Fibroblast of villous mesenchyme (primary cell): ENCODE results near the gene PLEKHA1. TPM values are rescaled to one million over a fixed set of nuclear protein-coding genes. Genes with fewer than 3 reads are reported as not detected.

Source experiments
- DNase-seq: peaks from one replicate; pipeline ENCODE4 v3.0.0-alpha.2; 2010; ENCODE audit warnings: low read depth
- H3K4me3 ChIP-seq: 2 replicates; pipeline ENCODE4 v1.5.1; 2011; ENCODE audit warnings: low read depth, mild to moderate bottlenecking, low read length
- CTCF ChIP-seq: IDR thresholded peaks from 2 replicates; pipeline ENCODE4 v1.5.1; 2012; ENCODE audit warnings: low read depth, mild to moderate bottlenecking, low read length; ENCODE audit not compliant: insufficient read depth
- total RNA-seq: library from RNA; depleted of rRNA; stranded (reverse); fragments of >200 nt; gene quantifications from 2 replicates; pipeline ENCODE4 v1.2.3, GENCODE V29; 2012

PLEKHA1 gene
- total RNA-seq, 1 donor = 15.5 TPM

DNA sequence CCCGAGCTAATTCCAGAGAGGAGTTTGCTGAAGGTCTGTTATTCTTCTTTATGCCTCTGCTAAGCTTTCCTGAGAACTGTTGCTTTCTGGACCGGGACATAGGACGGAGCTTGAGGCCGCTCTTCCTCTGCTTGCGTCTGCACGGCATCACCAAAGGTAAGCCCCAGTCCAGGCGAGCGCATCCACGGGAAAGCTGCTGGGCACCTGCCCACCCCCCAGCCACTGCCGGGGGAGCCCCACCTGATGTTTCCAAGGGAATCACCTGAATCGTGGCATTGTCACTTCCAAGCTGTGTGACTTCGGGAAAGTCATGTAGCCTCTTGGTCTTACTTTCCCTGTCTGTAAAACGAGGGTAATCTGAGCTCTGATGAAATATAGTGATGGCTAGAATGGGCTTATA lies 45.1 kb upstream of the PLEKHA1 start:
- H3K4me3 ChIP-seq = no peak overlapping the region
- DNase-seq = no peak
- no peak for TF ChIP-seq CTCF

DNA sequence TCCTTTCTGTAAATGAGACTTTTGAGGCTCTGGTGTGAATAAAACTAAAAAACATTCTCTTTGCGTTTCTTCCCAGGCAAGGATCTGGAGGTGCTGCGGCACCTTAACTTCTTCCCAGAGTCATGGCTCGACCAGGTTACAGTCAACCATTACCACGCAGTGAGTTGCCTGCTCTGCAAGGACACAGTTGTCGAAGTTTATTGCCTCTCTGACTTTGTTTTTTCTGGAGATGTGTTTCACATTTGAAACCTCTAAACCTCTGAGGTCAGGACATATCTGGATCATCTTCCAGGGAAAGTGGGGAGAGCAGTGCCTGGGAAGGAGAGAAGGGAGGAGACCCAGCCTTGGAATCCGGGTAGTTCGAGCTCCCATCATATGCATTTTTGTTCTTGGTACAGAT lies 43.4 kb upstream of the PLEKHA1 start:
- TF ChIP-seq CTCF = no peak
- no peak for DNase-seq
- no peak overlapping the region for H3K4me3 ChIP-seq

- TF ChIP-seq CTCF = no peak
- no peak overlapping the region for H3K4me3 ChIP-seq
- DNase-seq = no peak
Measured at GRCh38 chr10:122331615-122332446, 42.7 kb upstream of the PLEKHA1 start.

DNA sequence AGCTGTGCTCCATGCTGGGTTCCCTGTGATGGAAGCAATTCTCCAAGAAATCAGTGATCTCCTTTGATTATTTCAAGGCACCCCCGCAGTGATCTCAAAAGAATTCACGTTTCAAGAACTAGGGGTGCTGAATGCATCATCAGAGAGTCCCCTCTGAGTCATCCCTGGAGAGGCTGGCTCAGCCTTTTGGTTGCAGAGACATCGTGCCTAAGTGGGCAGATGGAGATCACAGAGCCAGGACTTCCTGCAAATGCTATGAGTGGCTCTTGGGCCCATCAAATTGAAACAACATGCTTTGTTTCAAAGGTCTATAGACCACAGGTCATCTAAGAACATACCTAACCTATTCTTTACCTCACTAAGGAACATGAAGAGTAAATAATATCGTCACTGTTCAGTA lies 41.5 kb upstream of the PLEKHA1 start:
- no peak for DNase-seq
- TF ChIP-seq CTCF = no peak
- H3K4me3 ChIP-seq = no peak overlapping the region

GRCh38 chr10:122336332-122336731 lies 38.2 kb upstream of the PLEKHA1 start:
- DNase-seq = no peak
- no peak for TF ChIP-seq CTCF
- no peak overlapping the region for H3K4me3 ChIP-seq

DNA sequence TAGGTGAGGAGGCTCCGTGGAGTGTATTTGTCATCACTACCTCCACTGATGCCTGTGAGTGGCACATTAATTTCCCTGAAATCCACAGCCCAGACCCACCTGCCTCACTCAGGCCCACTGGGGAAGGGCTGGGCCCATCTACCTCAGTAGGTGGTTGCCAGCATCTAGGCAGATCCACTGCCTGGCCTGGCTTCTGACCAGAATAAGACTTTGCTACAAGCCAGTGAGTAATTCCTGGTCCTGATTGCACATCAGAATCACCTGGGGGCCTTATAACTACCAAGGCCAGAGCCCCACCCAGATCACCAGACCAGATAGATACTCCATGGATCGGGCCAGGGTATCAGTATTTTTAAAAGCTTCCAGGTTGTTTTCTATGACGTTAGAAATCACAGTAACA lies 37.5 kb upstream of the PLEKHA1 start:
- TF ChIP-seq CTCF = no peak
- no peak for DNase-seq
- no peak overlapping the region for H3K4me3 ChIP-seq
